H4 (cell line): ENCODE data around the gene DGKI. TPM values are rescaled to one million over a fixed set of nuclear protein-coding genes. Genes with fewer than 3 reads are reported as not detected.
"Not testable (repeated sequence)": the region's sequence is repeated elsewhere in the genome, so short reads cannot be mapped to it uniquely, and the experiment has no call there.

Experiments
- DNase-seq: peaks from one replicate; pipeline ENCODE4 v3.0.0-alpha.2; 2015; ENCODE audit warnings: low spot score
- total RNA-seq: library from RNA; depleted of rRNA; stranded (reverse); fragments of >200 nt; shearing (Covaris generic); gene quantifications from 2 replicates; pipeline ENCODE4 v1.2.3, GENCODE V29; 2014

Gene DGKI
- total RNA-seq, 1 experiment from 2014 or later = 1.5 TPM

DNA sequence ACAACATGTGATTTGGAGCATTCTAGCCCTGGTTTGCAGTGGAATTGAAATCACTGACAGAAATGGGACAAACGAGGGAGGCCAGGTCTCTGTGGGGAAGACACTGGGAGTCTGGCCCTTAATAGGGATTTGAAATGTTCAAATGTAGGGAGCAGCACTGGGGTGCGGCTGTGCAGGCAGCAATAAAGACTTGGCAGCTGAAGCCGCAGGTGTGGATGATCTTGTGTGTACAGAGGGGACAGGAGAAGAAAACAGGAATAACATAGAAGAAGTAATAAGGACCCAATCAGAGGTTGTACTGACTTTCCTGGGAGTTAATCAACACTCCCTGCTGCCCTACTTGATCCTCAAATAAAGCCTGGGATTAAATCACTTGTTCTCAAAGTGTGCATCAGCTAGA, 375.6 kb downstream of the DGKI start:
- DNase-seq = no peak

DNA sequence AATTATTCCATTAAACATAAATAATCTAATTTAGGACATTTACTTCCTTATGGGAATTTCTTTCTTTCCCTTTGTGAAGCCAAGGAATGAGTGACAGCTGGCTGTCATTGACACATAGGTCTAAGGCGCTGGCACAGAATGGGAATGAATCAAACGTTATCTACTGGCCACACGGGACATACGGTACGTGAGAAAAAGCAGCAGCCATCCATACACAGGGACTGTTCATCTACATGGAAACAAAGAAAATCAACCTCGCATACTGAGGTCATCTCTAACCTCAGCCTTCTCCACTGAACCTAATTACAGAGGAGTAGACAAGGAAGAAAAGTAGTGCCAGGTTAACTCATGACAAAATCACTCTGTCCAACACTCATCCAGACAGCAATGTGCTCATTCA, 376.9 kb downstream of the DGKI start:
- DNase-seq = no peak

DNA sequence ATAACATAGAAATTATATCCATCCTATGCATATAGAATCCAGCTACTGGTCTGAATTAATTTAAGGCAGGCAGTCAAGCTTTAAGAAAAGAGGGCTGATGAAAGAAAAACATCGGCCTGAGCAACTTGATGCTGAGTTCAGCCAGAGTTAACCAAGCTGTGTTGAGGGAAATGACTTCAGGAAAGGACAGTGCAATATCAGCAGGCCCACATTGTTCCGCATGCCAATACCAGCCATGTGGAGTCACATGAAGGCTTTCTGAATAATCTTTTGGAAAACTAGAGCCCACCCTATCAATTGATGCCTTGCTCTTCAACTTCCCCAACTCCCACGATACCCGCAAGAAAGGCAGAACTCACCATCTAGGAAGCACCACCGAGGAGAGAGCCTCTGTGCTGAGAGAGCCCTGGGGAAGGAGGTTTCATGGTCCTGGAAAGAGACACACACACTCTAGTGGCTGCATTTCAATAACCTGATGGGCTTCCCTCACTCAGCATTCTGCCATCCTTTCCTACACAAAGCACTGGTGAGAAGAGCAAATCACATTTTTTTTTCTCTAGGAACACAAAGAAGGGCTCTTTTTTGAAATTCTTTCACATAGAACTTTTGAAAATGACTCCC, 377.5 kb downstream of the DGKI start:
- DNase-seq = no peak

DNA sequence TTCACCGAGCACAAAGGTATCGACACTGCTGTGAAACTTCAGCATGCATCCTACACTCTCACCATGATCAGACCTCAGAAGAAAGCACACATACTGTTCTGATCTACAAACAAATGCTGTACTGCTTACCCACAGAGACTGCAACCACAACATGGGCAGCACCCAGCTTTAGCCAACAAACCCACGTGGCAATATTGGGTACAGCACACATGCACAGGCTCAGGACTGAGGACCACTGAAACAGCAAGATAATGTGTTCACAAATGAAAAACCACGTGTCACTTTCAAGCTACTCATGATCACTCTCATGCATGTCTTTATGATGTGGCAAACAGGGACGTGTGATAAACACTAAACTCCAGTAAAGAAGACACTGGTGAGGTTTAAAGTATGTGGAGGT, 383.9 kb downstream of the DGKI start:
- no peak for DNase-seq

DNA sequence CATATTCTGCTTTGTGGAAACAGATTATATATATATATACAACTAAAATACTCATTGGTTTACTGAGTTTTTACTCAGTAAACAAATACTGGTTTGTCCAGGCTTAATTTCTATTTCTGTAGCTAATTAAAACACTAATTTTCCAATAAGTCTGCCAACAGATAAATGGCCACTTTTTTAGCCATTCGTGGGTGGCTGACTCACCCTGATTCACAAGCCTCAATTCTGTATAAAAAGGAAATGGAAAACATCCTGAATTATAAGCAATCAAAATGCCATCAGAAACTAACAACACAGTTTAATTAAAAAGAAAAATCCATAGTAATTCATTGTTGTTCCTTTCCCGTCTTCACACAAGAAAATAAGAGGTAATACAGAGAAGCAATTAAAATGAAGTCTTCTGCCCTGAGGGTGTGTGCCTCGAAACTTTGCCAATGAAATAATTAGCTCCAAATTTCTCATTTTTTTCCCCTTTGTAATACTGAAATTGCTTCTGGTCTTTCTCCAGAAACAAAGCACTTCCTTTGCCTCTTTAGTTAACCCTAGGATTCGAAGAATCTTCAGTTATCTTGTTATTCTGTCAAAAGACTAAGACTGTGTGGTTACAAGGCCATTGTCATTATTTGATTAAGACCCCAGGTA, 384.6 kb downstream of the DGKI start:
- no peak for DNase-seq

DNA sequence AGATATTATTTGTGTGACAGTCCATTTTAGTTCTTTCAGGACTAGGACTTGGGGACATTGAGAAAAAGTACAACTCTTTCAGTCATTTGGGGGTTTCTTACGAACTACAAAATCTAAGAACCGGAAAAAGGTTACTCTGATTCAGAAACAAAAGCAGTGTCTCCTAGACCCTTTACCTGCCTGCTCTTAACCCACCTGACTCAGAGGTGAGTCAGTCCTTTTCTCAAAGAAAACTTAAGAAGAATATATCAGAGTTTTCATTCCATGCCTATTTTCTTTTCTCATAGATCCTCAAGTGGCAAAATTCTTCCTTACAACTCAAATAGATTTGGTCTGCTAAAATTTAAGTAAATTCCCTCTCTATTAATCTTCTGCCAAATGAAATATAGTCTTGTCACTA, 388.4 kb downstream of the DGKI start:
- DNase-seq = no peak

DNA sequence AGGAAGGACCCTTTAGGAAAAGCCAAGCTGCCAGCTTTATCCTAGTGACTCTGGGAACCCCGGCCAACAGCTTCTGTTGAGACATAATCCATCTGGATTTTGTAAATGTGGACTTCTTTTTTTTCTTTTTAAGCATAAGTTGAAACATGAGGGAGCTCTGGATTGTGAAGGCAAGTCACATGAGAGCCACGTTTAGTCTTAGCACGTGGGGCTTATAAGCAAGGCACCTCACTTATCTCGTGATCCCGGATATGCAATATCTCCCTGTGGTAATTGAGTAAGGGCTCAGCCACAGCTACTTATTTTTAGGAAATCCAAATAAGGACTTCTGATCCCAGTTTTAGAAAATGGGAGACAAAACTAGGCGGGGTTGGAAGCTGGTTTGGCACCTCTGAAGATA, 392.0 kb downstream of the DGKI start:
- DNase-seq = no peak

DNA sequence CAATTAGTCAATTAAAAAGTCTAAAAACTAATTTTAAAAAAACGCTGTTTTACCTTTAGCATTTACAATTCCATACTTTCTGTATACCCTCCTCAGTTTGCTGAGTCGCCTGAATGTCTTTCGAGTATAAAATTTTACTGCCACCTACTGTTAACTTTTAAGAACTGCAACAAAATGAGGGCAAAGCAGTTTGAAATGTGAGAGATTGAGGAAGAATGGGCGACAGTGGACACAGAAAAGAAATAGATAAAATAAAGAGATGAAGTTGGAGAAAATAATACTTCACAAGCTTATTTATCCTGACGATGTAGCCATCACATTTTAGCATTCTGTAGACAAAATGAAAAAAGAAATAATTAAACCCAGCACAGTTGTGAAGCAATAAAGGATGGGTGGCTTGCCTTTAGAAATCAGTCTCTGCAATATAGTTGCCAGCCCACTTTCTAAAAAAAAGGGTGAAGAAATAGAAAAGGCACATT, 392.5 kb downstream of the DGKI start:
- peak; percentile 49 for DNase-seq

DNA sequence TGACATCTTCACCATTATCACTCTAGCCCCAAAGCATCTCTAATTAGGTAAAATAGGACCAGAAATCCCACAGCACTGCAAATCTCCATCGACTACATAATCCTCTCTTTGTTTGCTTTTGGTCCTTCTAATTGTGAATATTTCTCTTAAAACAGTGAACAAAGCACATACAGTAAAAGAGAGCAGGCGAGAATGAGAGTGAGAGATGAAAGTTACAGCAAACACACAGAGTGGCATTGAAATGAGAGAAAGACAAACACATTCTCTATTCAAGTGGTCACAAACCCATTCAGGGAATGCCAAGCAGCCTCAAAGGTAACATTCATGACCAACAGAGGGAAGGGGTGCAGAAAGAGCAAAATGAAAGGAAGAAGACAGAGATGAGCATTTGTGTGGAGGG, 393.4 kb downstream of the DGKI start:
- no peak for DNase-seq

DNA sequence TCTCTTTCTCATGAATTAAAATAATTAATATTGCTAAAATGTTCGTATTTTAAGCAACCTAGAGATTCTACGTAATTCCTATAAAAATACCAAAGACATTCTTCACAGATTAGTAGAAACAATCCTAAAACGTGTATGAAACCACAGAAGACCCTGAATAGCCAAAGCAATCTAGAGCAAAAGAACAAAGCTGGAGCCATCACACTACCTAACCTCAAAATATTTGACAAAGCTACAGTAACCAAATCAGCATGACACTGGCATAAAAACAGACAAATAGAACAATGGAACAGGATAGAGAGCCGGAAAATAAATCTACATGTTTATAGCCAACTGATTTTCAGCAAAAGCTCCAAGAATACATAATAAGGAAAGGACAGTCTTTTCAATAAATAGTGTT, 397.8 kb downstream of the DGKI start:
- no peak for DNase-seq

DNA sequence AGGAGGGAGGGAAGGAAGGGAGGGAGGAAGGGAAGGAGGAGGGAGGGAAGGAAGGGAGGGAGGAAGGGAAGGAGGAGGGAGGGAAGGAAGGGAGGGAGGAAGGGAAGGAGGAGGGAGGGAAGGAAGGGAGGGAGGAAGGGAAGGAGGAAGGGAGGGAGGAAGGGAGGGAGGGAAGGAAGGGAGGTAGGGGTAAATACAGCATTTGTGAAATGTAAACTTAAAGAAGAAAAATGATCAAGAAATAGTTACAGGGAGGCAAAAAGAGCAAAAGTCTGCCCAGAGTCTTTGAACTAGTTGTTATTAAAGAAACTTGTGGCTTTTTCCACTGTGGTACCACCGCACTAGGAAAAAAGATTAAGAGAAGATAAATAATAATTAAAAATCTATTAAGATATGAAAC, 398.2 kb downstream of the DGKI start:
- DNase-seq = not testable (repeated sequence)

DNA sequence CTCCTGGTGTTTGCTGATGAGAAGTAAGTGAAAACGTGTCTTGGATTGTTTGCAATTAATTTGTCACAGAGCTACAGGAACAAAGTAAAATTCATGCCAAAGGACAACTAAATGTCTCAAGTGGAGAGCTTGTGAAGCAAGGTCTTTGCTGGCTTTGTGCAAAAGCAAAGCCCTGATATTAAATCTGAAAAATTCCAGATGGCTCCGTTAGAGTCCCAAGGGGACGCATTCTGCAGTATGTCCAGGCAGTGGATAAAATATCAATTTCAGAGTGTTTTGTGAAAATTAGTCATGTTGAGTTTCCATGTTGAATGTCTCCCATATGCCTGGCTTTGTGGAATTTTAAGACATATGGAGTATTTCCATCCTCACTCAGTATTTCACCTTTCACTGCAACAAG, 400.7 kb downstream of the DGKI start:
- no peak for DNase-seq

DNA sequence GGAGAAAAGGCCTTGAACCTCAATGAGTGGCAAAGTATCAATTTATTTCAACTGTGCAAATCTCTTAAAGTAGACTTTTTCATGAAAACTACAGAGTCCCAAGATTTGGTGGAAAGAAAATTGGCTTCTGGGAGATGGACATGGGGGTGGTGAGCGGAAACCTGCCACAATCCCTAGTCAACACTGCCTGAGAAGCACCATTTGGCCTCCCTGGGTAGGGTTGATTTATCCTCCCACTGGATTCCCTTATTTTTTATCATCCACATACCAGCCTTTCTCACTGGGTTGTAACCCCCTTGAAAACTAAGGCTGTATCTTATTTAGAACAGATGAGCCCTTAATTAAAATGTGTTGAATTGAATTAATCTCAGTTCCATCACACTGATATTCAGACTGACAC, 401.5 kb downstream of the DGKI start:
- no peak for DNase-seq

DNA sequence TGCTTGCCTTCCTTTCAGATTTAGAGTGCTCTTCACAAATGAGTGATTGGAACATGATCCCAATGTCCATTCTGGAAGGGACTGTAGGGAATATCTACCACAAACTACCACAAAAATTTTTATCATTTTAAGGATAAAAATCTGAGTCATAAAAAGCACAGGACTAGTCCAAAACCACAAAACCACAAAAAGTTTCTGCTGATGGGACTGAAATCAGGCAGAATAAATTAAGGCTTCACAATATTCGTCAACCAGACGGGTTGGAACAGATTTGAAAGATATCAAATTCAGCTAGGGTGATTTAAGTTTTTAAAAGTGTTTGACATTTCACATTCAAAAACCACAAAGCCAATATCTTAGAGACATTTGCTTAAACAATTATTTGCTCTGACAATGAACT, 403.2 kb downstream of the DGKI start:
- peak; percentile 70 for DNase-seq

DNA sequence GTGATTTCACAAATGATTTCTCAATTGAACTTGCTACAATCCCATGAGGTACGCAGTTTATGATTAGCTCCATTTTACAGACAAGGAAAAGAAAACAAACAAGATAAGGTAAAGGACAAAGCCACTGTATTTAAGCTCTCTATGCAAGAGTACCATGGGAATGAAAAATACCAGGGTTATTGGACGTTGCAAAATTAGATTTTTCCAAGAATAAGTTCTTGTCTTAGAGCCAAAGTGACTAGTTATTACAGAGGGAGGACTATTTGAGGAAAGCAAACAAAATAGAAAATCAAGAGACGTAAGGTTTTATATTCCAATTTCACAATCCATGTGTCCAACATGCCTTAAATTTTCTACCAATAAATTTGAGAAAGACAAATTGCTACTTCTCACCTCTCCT, 405.3 kb downstream of the DGKI start:
- DNase-seq = no peak

DNA sequence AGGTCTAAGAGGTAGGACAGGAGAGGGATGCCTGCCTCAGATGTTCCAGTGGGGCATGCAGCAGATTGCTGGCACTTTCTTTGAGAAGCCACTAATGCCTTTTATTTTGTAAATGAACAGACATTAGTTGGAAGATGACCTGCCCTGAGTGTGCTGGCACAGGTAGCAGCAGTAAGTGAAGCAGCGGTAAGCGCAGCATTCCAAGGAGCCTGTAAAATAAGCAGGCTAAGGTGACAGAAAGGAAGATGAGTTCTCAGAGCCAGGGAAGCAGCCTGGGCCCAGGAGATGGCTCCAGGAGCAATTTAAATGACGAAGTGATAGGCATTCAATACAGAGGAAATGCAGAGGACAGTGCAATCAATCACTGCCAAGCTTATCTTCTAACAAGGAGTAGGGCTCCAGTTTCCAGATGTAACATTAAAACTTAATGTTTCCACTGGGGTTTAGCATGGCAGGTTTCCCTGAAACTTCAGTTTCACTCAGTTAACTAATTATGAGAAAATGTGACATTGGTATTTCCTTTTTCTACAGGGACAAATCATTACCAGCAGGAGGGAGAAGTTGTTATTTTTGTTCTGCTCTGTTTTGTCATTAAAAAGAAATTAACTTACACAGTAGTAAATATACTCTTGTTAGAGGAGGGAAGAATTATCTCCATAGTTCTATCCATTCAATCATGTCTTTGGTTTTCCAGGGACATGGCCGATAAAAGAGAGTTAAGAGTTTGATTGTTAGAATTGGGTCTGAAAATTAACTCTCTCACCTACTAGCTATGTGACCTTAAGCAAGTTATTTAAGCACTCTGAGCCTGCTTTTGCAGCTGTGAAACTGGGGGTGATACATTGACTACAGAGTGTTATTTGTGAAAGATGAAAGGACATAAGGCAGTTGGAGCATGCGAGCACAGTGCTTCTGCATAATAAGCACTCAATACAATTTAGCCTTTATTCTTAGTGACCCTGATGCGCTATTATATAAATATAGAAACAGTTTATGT, 406.6 kb downstream of the DGKI start:
- DNase-seq = no peak

DNA sequence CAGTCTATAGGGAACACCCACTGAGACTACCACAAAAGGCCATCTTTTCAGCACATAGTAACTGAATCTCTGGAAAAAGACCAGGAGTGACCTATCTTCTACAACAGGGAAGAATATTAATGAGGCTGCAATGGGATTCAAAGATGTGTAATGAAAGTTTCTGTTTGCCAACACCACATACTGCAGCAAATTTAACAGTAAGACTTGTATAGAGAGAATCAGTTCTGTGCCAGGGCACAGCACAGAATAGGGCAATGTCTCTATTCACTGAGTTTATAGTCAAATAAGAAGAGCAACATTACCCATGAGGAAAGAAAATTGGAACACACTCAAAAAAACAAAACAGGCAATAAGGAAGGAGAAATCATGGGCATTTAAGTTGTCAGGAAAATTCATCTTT, 411.8 kb downstream of the DGKI start:
- DNase-seq = no peak

DNA sequence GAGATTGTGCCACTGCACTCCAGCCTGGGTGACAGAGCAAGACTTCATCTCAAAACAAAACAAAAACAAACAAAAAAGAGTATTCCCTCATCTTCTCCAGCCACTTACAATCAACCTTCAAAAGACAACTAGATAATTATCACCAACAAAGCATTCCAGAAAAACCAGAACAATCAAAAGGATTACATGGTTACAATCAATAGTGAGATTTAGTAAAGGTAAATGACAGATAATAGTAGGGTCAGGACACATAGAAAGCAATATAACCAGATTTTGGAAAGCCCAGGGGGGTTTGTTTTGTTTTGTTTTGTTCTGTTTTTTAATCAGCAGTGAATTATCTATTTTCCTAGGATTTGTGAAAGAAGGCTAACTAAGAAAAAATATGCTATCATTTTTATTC, 412.2 kb downstream of the DGKI start:
- DNase-seq = no peak

DNA sequence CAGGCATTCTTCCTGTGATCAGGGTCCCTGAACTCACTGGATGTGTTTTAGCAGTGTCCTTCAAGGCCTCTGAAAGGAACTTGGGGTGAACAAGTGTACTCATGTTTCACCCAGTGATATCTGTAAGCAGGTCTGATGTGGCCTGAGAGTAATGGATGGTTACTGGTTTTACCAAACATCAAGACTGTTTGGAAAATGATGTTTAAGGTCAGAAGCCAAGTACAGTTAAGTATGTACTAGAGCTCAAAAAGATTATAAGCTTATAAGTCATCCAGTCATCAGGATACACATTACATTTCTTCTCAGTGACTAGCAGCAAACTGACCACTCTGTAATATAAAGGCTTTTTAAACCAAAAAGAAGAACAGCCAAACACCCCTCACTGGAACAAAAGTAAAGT, 423.5 kb downstream of the DGKI start:
- DNase-seq = no peak

DNA sequence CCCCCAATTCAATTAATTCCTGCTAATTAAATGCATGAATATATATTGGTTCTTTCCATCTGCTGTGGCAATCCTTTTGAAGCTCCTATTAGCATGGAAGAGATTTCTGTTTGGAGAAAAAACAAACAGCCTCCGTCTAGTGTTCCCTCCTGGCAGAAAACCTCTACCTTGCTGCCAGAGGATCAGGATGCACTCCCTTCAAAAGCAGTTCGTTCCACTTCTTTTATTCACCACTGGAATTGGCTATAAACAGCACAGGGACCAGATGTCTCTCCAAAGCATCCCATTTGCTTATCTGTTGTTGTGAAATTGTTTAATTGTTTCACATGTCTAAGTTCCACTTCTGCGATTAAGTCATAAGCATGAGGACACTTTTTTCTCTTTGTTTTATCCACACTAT, 425.4 kb downstream of the DGKI start:
- no peak for DNase-seq

DNA sequence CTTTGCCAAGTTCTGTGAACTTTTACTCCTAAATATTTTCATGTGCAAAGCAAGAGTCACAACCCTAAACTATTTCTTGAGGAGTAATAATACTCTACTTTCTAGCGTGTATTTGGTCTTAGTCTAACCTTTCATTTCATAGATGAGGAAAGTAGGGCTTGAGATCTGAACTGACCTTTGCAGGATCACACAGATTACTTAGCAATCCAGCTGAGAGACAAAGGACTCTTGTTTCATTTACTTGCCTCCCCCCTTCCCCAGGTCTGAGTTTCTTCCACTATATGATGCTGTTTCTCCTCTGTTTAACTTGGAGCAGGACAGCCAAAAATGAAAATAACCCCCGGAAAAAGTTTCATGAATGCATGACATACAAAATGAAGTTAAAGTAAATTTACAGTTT, 427.9 kb downstream of the DGKI start:
- no peak for DNase-seq

DNA sequence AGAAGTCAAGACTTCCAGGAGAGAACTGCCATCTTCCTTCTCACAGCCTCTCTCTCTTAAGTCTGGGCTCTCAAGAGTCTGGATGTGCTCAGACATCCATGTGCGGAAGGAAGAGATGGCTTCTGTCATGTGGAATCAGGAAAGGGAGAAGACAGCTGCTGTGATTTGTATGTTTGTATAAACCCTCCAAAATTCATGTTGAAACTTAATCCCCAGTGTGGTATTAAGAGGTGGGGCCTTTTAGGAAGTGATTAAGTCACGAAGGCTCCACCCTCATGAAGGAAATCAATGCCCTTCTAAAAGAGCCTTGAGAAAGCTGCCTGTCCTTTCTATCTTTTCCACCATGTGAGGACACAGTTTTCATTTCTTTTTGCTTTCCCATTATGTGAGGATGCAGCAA, 429.3 kb downstream of the DGKI start:
- DNase-seq = no peak

DNA sequence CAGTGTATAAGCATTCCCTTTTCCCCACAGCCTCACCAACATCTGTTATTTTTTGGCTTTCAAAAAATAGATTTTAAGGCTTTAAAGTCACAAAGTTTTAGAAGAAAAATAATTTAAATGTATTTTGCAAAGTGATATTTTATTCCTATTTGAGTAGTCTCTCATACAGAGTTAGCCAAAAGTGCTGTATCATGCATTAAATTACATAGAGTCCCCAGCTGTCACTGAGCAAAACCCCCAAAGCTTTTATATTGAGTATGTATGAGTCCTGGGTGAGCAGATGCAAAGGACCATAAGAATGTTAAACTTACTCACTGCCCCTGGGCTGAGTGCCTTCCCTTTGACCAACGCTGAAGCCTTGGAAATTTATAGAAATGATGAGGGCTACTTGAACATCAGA, 432.9 kb downstream of the DGKI start:
- DNase-seq = no peak
